GM21526 (cell line): ENCODE results near the gene C11orf21.

ENCODE experiments used
- ATAC-seq: cut with Tn5 transposase; IDR thresholded peaks from one replicate; pipeline ENCODE4 v1.9.1; 2021; ENCODE audit warnings: moderate library complexity; ENCODE audit not compliant: unreplicated experiment, low FRiP score

The C11orf21 gene

DNA sequence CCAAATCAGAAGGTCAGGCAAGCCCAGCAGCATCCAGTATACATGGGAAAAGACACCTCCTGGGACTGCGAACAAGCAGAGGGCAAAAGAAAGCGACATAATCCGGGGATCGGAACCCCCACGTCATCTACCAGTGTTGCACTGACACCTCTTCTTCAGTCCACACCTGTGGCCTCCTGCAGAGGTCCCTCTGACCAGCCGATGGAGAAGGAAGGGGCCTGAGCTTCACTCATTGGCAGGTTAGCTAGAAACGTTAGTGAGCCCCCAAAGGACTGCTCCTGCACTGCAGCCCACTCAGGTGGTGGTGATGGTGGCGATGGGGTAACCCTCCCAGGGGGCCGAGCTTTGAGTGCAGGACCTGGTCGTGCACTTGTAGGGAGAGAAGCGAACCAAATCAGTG, 53.5 kb downstream of the C11orf21 start:
- ATAC-seq, result no peak

DNA sequence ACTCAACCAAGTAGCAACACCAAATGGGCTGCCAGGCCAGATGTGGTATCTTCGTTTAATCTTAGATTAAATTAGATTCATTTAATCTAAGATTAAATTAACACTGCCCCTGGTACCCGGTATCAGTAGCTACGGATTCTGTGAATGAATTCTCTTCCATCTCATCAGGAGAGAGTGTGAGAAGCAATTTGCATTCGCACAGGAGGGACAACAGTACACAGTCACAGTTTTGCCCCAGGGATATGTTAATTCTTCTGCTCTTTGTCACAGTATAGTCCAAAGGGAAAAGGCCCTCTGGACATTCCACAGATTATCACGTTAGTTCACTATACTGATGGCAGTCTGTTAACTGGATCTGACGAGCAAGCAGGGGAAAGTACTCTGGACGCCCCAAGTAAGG, 54.2 kb downstream of the C11orf21 start:
- ATAC-seq, result no peak
